HG02852 (cell line): ENCODE results near the gene TNS4.

ENCODE experiments used
- ATAC-seq: cut with Tn5 transposase; IDR thresholded peaks from one replicate; pipeline ENCODE4 v1.9.1; 2021; ENCODE audit warnings: mild to moderate bottlenecking, moderate library complexity; ENCODE audit not compliant: unreplicated experiment

TNS4 gene

GRCh38 chr17:40442392-40443195, 58.8 kb downstream of the TNS4 start:
- no peak for ATAC-seq

- ATAC-seq: no peak
Observed at GRCh38 chr17:40440166-40440565, 61.3 kb downstream of the TNS4 start.

GRCh38 chr17:40437095-40437732, 64.2 kb downstream of the TNS4 start:
- ATAC-seq: no peak

GRCh38 chr17:40436636-40437035, 64.8 kb downstream of the TNS4 start:
- no peak for ATAC-seq

- no peak for ATAC-seq
Observed at GRCh38 chr17:40433551-40434415, 67.6 kb downstream of the TNS4 start.

- no peak for ATAC-seq
Observed at GRCh38 chr17:40432864-40433528, 68.4 kb downstream of the TNS4 start.

GRCh38 chr17:40431231-40431602, 70.2 kb downstream of the TNS4 start:
- no peak for ATAC-seq

GRCh38 chr17:40430272-40431230, 70.9 kb downstream of the TNS4 start:
- no peak for ATAC-seq

GRCh38 chr17:40427002-40427491, 74.4 kb downstream of the TNS4 start:
- ATAC-seq: no peak
